ENCODE results near the gene MTMR10.
A peak's percentile ranks its signal among the peaks of the same experiment; 100 is the strongest.

Gene MTMR10

DNA sequence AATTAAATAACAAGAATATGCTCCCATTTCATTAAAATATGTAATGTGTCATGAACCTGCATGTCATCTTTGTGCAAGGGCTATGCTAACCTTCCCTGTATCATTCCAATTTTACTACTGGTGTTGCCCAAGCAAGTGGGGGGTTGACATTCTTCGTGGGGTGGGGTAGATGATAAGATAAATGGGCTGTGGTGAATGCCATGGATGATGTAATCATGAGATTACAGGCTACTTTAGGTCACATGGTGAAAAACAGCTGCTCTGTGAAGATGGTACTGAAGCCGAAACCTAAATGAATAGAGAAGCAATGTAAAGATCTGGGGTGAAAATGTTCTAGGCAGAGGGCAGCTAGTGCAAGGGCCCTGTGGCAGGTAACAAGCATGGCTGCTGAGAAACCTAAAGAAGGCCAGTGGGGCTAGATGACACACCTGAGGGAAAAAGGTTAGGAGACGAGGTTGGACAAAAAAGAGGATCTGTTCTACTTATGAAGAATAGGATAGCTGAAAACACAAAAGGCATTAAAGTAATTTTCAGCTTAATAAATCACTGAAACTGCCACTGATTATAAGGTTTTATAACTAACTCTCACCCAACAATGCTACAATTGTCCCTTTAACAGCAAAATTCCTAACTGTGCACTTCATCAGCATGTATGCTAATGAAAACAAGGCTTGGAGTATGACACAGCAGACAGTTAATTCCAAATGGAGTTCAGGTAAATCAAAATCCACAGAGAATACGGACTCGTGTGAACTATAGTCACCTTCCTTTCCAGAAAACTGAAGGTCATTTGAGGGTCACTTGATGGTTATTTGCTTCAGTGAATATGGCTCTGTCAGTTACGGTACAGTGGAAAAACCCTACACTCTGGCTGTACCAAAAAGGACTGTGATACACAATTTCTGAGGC lies 35.0 kb downstream of the MTMR10 start:
- DNase-seq (ENCODE audit: low spot score) = no peak

DNA sequence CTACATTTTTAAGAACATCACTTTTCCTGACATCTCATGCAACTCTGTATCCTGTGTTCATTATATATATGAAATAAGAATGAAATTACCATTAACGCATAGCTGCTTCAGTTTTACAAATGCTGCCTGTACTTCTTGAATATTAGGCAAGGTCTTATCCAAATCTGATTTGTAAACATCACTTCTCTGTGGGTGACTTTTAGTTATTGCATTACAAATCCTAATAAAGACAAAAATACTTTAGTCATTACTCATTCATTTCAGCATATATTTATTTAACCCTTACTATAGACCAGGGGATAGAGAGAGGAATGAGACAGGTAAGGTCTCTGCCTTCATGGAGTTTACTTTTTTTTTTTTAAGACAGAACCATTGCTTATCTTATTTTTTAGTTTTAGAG lies 36.8 kb downstream of the MTMR10 start:
- no peak for DNase-seq (ENCODE audit: low spot score)

- peak; percentile 87 for DNase-seq (ENCODE audit: low spot score)
Measured at GRCh38 chr15:30953731-30954378, 37.6 kb downstream of the MTMR10 start.

DNA sequence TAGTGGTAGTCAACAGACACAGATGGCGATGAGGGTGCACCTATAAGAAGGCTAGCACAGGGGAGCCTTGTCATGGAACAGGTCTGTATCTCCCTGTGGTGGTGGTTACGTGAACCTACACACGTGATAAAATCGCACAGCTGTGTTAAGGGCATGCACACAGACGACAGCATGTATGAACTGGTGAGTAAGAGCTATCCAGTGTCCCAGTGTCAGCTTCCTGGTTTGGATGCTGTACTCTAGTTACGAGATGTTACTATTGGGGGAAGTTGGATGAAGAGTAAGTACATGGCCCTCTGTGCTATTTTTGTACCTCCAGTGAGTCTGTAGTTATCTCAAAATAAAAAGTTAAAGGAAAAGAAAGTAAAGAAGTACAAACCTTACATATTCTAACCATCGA lies 38.2 kb downstream of the MTMR10 start:
- no peak for DNase-seq (ENCODE audit: low spot score)

DNA sequence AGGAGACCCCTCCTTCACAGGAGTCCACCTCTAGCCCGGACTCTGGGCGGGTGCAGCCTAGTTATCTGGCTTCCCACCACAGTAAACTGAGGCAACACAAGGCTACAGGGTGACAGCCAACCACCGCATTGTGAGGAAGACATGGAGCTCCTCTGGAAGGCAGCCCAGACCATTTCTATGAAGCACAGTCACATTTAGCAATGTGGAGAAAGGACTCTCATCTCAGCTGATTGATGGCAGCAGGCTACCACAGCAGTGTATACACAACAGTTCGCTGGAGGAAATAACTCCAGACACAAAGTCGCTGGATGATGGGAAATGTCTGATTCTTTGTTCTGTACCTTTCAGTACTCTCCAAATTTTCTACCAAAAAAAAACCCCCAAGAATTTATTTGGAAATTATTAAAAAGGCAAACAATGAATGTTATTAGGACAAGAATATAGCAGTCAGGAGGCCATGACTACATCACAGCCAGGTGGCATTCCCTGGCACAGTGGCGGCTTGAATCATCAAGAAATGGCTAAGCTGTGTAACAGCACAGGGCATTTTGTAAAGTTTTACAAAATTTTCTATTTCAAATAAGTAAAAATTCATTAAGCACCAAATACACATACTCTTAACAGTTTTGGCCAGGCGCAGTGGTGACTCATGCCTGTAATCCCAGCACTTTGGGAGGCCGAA lies 47.6 kb downstream of the MTMR10 start:
- no peak for DNase-seq (ENCODE audit: low spot score)

- DNase-seq (ENCODE audit: low spot score) = no peak
Measured at GRCh38 chr15:30941520-30941919, 49.9 kb downstream of the MTMR10 start.

DNA sequence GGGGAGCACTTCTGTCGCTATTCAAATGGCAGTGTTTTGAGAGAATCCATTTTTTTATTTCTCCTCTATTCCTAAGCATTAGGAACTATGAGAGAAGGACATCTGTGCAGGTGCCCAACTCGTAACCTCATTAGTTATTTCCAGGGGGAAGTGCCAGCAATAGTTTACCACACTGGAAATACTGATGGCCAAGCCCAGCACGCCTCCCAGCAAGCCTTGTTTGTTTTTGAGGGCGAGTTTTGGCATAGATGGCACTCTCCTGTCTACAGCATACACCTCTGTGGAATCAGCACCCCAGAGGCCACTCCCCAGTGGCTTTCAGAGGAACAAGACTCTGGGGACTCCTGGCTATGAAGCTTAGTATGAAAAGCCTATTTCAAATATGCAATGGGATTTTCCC lies 51.1 kb downstream of the MTMR10 start:
- no peak for DNase-seq (ENCODE audit: low spot score)

GRCh38 chr15:30939161-30939560 lies 52.3 kb downstream of the MTMR10 start:
- DNase-seq (ENCODE audit: low spot score) = no peak

DNA sequence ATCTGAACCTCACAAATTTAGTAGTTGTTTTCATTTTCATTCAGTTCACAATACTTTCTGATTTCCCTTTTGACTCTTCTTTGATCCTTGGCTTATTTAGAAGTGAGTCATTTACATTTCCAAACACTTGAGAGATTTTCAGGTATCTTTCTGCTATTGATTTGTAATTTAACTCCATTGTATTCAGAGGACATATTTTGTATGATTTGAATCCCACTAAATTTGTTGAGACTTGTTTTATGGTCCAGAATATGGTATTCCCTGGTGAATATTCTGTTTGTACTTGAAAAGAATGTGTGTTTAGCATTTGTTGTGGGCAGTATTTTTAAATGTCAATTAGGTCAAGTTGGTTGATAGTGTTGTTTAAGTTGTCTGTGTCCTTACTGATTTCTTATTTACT lies 58.1 kb downstream of the MTMR10 start:
- DNase-seq (ENCODE audit: low spot score) = no peak

DNA sequence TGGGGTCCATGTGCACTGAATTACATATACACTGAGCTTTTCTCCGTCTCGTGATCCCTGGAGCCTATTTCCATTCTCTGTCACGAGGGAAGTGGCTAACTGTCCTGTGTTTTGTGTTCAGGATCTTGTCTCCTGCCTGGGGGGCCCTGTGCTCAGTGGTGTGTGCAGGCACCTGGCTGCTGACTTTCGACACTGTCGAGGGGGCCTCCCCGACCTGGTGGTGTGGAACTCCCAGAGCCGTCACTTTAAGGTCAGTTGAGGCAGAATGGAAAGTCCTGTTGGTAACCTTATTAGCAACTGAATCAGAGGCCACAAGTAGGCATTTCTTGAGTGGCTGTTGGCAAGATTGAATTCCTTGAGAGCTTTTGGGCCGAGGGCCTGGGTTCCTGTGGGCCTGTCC lies 61.0 kb downstream of the MTMR10 start:
- DNase-seq (ENCODE audit: low spot score) = no peak

DNA sequence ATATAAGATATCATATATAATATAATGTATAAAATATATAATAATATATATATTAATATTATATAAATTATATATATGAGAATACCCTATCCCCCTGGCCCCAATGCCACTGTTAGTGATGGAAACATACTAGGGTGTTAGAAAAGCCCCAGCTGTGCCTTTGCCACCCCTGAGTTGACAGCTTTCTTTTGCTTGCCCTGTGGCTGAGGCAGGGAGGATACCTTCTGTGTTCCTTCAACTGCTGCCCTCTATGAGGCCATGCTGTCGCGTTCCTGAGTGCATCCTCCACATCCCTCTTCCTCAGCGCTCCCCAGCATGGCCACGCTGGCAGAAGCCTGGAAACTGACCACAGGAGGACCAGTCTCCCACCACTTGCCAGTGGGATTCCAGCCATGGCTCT lies 61.4 kb downstream of the MTMR10 start:
- no peak for DNase-seq (ENCODE audit: low spot score)

- DNase-seq (ENCODE audit: low spot score) = no peak
Measured at GRCh38 chr15:30929064-30929669, 62.3 kb downstream of the MTMR10 start.

DNA sequence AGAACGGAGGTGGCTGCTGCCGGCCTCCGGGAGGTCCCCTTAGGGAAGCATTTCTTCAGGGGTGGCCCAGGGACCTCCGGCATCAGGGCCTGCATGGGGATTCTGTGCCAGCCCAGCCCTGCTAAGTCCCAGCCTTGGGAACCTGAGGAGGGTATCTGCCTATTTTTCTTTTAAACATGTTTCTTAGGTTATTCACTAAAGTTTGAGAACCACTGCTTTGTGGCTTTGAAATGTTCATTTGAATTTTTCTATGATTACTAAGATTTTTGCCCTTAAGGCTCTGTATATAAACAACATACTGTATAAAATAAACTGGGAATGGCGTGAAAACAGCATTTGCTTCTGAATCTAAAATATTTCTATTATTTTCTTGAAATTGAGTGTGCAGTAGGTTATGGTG lies 63.4 kb downstream of the MTMR10 start:
- no peak for DNase-seq (ENCODE audit: low spot score)

GRCh38 chr15:30927148-30927761 lies 64.2 kb downstream of the MTMR10 start:
- DNase-seq (ENCODE audit: low spot score) = no peak

DNA sequence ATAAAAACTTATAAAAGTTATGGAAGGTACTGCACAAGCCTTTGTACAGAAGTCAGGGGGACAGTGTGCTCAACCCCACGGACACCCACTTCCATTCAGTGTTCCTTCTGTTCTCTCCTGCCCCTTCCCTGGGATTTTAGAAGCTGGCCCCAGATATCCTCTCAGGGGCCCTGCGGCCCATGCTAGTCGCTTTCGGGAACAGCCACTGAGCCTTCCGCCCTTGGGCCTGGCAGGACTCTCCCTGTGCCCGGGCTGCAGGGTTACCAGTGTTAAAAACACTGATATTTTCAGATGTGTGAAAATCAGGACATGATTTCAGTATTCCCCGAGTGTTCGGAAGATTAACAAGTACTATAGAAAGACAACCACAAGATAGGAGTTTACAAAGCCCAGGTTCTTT lies 65.3 kb downstream of the MTMR10 start:
- no peak for DNase-seq (ENCODE audit: low spot score)

- no peak for DNase-seq (ENCODE audit: low spot score)
Measured at GRCh38 chr15:30925686-30926085, 65.7 kb downstream of the MTMR10 start.

DNA sequence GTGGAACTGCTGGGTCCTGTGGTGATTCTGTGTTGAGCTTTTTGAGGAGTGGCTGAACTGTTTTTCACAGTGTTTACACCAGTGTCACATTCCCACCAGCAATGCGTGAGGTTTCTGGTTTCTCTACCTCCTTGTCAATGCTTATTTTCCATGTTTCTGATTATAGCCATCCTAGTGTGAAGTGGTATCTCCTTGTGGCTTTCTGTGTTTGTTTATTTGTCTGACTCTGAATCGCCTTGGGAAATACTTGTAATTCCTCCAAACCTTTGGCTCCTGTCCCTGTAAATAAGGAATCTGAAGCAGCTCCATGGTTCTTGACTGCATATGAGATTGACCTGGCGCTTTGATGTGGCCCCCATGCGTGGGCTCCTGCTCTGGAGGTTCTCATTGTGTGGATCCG lies 67.1 kb downstream of the MTMR10 start:
- no peak for DNase-seq (ENCODE audit: low spot score)

- no peak for DNase-seq (ENCODE audit: low spot score)
Measured at GRCh38 chr15:30923429-30923828, 68.0 kb downstream of the MTMR10 start.

DNA sequence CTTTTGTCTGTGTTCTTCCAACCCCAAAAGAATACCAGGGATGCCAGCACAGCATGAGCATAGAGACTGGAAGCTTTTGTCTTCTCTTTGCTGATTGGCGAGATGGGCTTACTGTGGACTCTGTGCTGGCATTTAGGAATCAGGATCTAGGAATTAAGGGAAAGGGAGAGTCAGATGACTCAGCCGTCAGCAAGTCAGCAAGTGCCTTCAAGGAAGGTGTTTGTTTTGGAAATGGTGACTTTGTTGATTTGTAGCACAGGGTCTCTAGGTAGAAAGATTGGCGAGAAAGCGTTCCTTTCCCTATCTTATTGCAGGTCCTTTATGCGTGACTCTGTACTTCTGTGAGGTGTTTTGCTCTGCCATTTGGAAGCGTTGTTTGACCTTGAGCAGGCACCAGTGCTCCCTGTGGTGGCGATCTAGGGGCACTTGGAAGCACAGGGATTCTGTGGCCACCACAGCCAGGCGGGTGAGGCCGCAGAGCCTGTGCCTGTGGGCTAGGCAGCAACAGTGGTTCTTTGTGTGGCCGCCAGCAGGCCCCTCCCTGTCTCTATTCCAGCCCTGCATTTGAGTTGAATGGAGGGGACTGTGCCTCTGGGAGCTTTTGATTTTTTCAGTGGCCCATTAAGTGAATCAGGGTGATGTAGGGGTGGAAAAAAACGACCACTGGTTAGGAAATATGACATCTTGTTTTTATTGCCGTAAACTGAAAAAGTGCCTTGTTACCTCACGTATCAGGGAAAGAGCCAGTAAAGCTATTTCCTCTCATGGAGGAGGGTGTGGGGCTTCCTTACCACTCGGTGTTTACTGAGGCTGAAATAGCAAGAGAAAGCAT lies 68.7 kb downstream of the MTMR10 start:
- no peak for DNase-seq (ENCODE audit: low spot score)

GRCh38 chr15:30921781-30922479 lies 69.5 kb downstream of the MTMR10 start:
- no peak for DNase-seq (ENCODE audit: low spot score)

DNA sequence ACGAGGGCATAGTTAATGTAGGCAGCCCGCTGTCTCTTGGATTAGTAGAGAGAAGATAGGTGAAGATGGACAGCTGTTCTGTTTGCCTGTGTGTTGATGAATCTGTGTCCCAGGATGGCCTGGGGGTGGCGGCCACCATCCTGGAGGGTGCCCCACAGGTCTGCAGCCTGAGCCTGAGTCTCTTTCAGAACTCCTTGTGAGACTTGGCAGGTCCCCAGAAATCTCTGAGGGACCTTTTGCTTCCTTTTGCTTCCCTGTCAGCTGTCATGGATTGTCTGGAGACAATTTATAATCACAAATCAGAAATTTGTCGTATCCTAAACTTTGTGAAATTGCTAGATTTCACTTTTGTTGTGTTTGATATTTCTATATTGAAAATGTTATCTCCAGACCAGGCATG lies 70.3 kb downstream of the MTMR10 start:
- DNase-seq (ENCODE audit: low spot score) = no peak

All from RKO (cell line).